T-helper 2 cell treated with Interferon-gamma antibody and Interleukin-4, amounts not matched to agents 5 μg/mL and 100 μg/mL, for 36 hours (primary cell): ENCODE data around the gene LILRB1.
"Not testable (repeated sequence)": the region's sequence is repeated elsewhere in the genome, so short reads cannot be mapped to it uniquely, and the experiment has no call there.

Experiments used
- DNase-seq: peaks from one replicate; pipeline ENCODE4 v3.0.0; 2021; ENCODE audit warnings: low spot score
- H3K27ac Mint-ChIP-seq: one replicate; pipeline ENCODE4 v1.8.0; 2021; ENCODE audit warnings: mild to moderate bottlenecking, mixed read lengths
- H3K27me3 Mint-ChIP-seq: one replicate; pipeline ENCODE4 v1.8.0; 2021; ENCODE audit warnings: low read depth, mixed read lengths
- H3K36me3 Mint-ChIP-seq: one replicate; pipeline ENCODE4 v1.8.0; 2021; ENCODE audit warnings: low read depth, mixed read lengths
- H3K4me1 Mint-ChIP-seq: one replicate; pipeline ENCODE4 v1.8.0; 2021; ENCODE audit warnings: low read depth, mixed read lengths
- H3K4me3 Mint-ChIP-seq: one replicate; pipeline ENCODE4 v1.8.0; 2022; ENCODE audit warnings: mild to moderate bottlenecking, moderate library complexity, mixed read lengths
- H3K9me3 Mint-ChIP-seq: one replicate; pipeline ENCODE4 v1.8.0; 2021; ENCODE audit warnings: mixed read lengths

Gene LILRB1

GRCh38 chr19:54636081-54636480 lies 5.8 kb downstream of the LILRB1 start:
- H3K27me3 Mint-ChIP-seq, H3K36me3 Mint-ChIP-seq, H3K4me1 Mint-ChIP-seq, DNase-seq, H3K4me3 Mint-ChIP-seq, H3K27ac Mint-ChIP-seq, H3K9me3 Mint-ChIP-seq: not testable (repeated sequence)

DNA sequence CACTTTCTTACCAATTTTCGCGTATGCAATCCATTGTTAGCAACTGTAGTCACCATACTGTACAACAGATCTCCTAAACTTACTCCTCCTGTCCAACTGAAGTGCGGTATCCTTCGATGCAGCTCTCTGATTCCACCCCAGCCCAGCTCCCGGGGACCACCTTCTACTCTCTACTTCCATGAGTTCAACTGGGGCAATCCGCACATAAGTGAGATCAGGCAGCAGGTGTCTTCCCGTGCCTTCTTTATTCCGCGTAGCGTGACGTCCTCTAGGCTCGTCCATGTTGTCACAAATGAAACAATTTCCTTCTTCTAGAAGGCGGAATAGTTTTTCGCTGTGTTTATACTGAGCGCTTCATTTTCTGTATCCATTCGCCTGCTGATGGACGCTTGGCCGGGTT lies 8.4 kb downstream of the LILRB1 start:
- H3K4me3 Mint-ChIP-seq: no peak overlapping the region
- DNase-seq: no peak
- peaks cover 3% of the 10 kb centered on the region for H3K27me3 Mint-ChIP-seq

GRCh38 chr19:54642953-54643352 lies 12.7 kb downstream of the LILRB1 start:
- H3K27me3 Mint-ChIP-seq, H3K4me1 Mint-ChIP-seq, H3K4me3 Mint-ChIP-seq, H3K27ac Mint-ChIP-seq, H3K9me3 Mint-ChIP-seq, DNase-seq, H3K36me3 Mint-ChIP-seq: not testable (repeated sequence)

More for the DNA sequence above, 8.4 kb downstream of the LILRB1 start:
- H3K4me1 Mint-ChIP-seq: no peaks in the 10 kb centered on the region
- H3K36me3 Mint-ChIP-seq: no peaks in the 10 kb centered on the region
- H3K27ac Mint-ChIP-seq: no peak overlapping the region
- H3K9me3 Mint-ChIP-seq: no peaks in the 10 kb centered on the region

DNA sequence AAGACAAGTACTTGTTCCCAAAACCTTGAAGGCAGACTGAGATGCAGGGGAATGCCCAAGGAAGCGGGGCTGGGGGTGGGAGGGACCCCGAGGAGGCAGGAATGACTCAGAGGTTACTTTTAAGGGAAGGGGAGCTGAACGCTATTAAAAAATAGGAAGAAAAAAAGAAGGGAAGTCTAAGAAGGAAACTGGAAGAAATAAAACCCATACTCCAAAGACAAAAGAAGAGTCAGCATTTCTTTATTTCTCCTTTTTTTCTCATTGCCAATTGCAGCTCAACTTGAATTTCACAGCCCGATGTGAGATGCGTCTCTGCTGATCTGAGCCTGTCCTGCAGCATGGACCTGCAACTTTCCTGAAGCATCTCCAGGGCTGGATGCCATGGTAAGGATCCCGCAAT lies 13.3 kb downstream of the LILRB1 start:
- DNase-seq, H3K4me1 Mint-ChIP-seq, H3K27me3 Mint-ChIP-seq, H3K36me3 Mint-ChIP-seq, H3K27ac Mint-ChIP-seq, H3K9me3 Mint-ChIP-seq, H3K4me3 Mint-ChIP-seq: not testable (repeated sequence)

- Mint-ChIP-seq H3K4me1 (no peaks in the 10 kb centered on the region), H3K27me3 (peaks cover 3% of the 10 kb centered on the region), H3K27ac (no peak overlapping the region), H3K36me3 (no peaks in the 10 kb centered on the region), H3K4me3 (no peak overlapping the region), H3K9me3 (no peaks in the 10 kb centered on the region)
- no peak for DNase-seq
These were observed 13.8 kb downstream of the LILRB1 start for GRCh38 chr19:54644056-54644455.

DNA sequence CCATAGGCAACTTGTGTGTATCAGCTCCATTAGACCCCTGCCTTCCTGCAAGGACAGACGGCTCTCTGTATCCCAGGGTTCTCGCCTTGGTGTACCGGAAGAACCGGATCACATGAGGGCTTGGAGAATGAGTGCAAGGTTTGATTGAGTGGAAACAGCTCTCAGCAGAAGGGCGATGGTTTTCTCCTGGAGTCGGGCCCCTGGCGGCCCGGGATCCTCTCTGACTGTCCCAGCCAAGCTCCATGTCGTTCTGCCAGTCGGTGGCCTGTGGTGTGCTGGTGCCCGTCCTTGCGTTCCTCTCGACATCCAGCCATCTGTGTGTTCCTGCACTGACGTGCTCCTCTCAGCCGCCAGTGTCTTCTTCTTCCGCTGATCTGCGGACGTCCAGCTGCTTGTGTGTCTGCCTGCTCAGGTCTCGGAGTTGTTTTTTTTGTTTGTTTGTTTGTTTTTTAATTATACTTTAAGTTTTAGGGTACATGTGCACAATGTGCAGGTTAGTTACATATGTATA lies 16.1 kb downstream of the LILRB1 start:
- H3K27me3 Mint-ChIP-seq: peaks cover 3% of the 10 kb centered on the region
- no peaks in the 10 kb centered on the region for H3K4me1 Mint-ChIP-seq
- no peak for DNase-seq
- H3K9me3 Mint-ChIP-seq: no peaks in the 10 kb centered on the region
- no peak overlapping the region for H3K27ac Mint-ChIP-seq
- no peaks in the 10 kb centered on the region for H3K36me3 Mint-ChIP-seq
- no peak overlapping the region for H3K4me3 Mint-ChIP-seq

- Mint-ChIP-seq H3K27me3 (peaks cover 3% of the 10 kb centered on the region), H3K27ac (no peak overlapping the region), H3K9me3 (no peaks in the 10 kb centered on the region), H3K4me3 (no peak overlapping the region), H3K4me1 (no peaks in the 10 kb centered on the region), H3K36me3 (no peaks in the 10 kb centered on the region)
- DNase-seq: no peak
These were observed 17.8 kb downstream of the LILRB1 start for GRCh38 chr19:54648129-54648528.

DNA sequence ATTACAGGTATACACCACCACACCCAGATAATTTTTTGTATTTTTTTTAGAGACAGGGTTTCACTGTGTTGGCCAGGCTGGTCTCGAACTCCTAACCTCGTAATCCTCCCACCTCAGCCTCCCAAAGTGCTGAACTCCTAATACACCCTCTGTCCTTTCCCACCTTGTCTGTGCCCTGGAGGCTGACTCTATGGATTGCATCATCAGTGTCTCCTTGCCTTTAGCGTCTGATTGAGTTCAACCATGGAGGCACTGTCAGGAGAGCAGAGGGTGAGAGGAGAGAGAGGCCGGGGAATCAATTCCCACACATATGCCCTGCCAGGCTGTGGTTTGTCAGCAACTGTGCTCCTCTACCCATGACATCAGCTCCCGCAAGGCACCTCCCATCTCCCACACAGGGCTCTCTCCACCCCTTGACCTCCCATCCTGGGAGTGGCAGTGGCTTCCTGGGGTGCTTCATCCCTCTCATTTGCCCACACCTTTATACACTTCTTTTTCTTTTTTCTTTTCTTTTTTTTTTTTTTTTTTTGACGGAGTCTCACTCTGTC lies 19.9 kb downstream of the LILRB1 start:
- no peaks in the 10 kb centered on the region for H3K4me1 Mint-ChIP-seq
- H3K36me3 Mint-ChIP-seq: no peaks in the 10 kb centered on the region
- no peaks in the 10 kb centered on the region for H3K9me3 Mint-ChIP-seq
- H3K27ac Mint-ChIP-seq: no peak overlapping the region
- no peak overlapping the region for H3K4me3 Mint-ChIP-seq
- DNase-seq: no peak
- H3K27me3 Mint-ChIP-seq: peaks cover 3% of the 10 kb centered on the region

GRCh38 chr19:54653181-54653809 lies 23.0 kb downstream of the LILRB1 start:
- no peak overlapping the region for H3K4me3 Mint-ChIP-seq
- H3K27me3 Mint-ChIP-seq: peaks cover 5% of the 10 kb centered on the region
- no peaks in the 10 kb centered on the region for H3K4me1 Mint-ChIP-seq
- no peaks in the 10 kb centered on the region for H3K36me3 Mint-ChIP-seq
- no peaks in the 10 kb centered on the region for H3K9me3 Mint-ChIP-seq
- H3K27ac Mint-ChIP-seq: no peak overlapping the region
- DNase-seq: no peak

- Mint-ChIP-seq H3K36me3 (no peaks in the 10 kb centered on the region), H3K4me3 (no peak overlapping the region), H3K4me1 (no peaks in the 10 kb centered on the region), H3K27ac (no peak overlapping the region), H3K9me3 (no peaks in the 10 kb centered on the region), H3K27me3 (peaks cover 4% of the 10 kb centered on the region)
- no peak for DNase-seq
These were observed 24.4 kb downstream of the LILRB1 start for GRCh38 chr19:54654447-54655321.

- Mint-ChIP-seq H3K4me3 (no peak overlapping the region), H3K4me1 (no peaks in the 10 kb centered on the region), H3K36me3 (no peaks in the 10 kb centered on the region), H3K9me3 (no peaks in the 10 kb centered on the region), H3K27me3 (peaks cover 4% of the 10 kb centered on the region), H3K27ac (no peak overlapping the region)
- no peak for DNase-seq
These were observed 29.0 kb downstream of the LILRB1 start for GRCh38 chr19:54659300-54659699.

- no peak for DNase-seq
- Mint-ChIP-seq H3K27ac (no peak overlapping the region), H3K4me3 (no peak overlapping the region), H3K27me3 (peaks cover 4% of the 10 kb centered on the region), H3K36me3 (no peaks in the 10 kb centered on the region), H3K4me1 (no peaks in the 10 kb centered on the region), H3K9me3 (no peaks in the 10 kb centered on the region)
These were observed 30.0 kb downstream of the LILRB1 start for GRCh38 chr19:54660306-54660705.

DNA sequence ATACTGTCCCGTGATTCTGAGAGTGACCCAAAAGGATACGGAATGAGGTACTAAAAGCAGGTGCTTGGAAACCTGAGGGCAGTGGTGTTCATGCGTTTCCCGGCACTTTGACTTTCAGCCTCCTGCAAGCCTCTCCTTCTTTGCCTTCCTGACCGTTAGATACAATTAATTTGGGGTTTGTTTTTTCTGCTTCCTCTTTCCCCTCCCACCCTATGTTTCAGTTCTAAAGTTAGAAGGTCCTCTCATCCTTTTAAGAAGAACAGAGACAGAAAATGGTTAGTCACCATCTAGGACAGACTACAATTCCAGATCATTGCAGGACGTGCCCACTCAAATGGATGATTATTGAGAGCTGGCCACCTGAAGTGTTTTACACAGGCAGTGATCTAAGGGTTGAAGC lies 30.7 kb downstream of the LILRB1 start:
- no peak overlapping the region for H3K27ac Mint-ChIP-seq
- no peaks in the 10 kb centered on the region for H3K4me1 Mint-ChIP-seq
- no peak for DNase-seq
- H3K9me3 Mint-ChIP-seq: no peaks in the 10 kb centered on the region
- H3K36me3 Mint-ChIP-seq: no peaks in the 10 kb centered on the region
- H3K4me3 Mint-ChIP-seq: no peak overlapping the region
- peaks cover 2% of the 10 kb centered on the region for H3K27me3 Mint-ChIP-seq

DNA sequence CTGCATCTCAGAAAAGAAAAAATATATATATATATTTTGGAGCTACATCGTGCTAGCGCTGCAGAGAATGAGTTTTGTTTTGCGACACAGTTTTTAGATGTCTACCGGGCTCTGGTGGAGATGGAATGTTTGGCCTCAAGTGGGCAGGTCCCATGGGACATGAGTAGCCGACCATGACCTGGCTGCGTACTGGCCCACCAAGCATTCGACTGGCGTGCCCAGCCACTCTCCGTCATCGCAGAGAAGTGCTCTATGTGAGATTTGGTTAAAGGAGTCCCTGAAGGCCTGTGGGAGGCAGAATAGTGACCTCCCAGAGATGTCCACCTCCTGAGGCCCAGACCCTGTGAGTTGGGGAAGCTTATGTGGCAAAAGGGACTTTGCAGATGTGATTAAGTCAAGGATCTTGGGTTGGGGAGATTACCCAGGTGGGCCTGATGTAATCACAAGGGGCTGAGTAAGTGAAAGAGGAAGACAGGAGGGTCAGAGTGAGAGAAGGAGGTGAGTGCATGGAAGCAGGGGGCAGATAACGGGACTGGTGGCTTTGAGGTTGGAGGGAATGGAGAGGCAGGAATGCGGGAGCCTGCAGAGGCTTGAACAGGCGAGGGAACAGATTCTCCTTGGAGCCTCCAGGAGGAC lies 31.7 kb downstream of the LILRB1 start:
- no peak for DNase-seq
- peaks cover 2% of the 10 kb centered on the region for H3K27me3 Mint-ChIP-seq
- no peak overlapping the region for H3K4me3 Mint-ChIP-seq
- no peaks in the 10 kb centered on the region for H3K36me3 Mint-ChIP-seq
- H3K4me1 Mint-ChIP-seq: no peaks in the 10 kb centered on the region
- H3K9me3 Mint-ChIP-seq: no peaks in the 10 kb centered on the region
- no peak overlapping the region for H3K27ac Mint-ChIP-seq
